A549 treated with Hydrocortisone at 1 μM for 4 hours (cell line): Measurements from ENCODE around the gene UBQLN3. TPM values are rescaled to one million over a fixed set of nuclear protein-coding genes. Genes with fewer than 3 reads are reported as not detected.

Experiments
- total RNA-seq: library from RNA; stranded (reverse); fragments of 200-300 nt; extraction: Qiagen RNA extraction; gene quantifications from 5 replicates; pipeline ENCODE4 v1.2.3, GENCODE V29; 2022

UBQLN3 gene
- not detected in 5 replicates for total RNA-seq

DNA sequence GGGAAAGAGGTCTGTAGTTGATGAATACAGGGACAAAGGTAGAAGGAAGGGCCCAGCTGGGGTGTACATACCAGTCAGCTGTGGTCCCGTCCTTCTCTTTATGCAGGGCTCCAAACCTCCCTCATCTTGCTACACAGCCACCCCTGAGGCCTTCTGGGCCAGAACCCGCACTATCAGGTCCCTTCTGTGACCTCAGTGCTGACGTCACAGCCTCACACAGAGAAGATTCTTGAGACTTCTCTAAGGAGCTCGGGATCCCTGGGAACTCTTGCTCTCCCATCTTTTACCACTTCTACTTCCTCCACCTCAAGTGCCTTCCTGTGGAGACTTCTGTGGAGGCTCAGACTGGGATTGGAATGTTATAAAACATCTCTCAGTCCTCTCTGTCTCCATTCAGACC is at the start of gene UBQLN3:
UBQLN3 (minus strand) TSS at position 155 of the 400 bp plus-strand sequence. CDS start 399 bp downstream, outside the sequence.

DNA sequence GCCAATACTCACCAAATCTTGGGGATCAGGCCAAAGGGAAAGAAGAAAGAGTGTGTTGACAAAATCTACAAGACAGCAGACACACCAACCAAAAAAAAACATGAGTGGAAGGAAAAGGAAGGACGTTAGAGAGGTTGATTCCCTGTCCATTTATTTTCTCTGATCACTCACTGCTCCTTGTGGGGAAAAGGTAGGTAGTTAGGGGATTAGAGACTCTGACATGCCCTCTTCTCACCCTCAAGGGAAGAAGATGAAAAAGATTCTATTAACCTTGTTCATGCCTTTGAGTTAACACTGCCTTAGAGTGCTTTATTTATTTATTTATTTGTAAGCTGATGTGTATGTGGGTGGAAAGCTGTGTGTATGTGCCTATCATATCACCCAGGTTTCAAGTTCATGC is 38.7 kb upstream of the UBQLN3 start, which contains the start of gene OR52H1:
OR52H1 (minus strand) TSS at position 101 of the 400 bp plus-strand sequence. CDS start 3,035 bp downstream, outside the sequence.

DNA sequence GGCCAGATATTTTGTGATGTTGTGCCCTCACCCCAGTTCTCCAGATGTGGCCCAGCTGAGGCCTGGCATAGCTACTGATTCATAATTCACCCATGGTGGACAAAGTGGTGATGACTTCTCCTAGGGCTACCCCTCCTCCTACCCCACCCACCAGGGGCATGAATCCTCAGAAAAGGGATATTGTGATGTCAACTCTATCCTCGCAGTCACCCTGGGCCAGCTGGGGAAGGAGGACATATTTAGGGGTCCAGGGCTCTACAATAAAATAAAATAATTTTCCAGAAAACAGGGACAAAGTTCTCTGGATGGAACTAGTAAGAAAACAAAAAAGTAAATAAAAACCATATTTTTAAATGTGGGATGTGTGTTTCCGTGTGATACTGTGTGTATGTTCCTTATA is 6.8 kb upstream of the UBQLN3 start, which contains the start of gene UBQLNL:
UBQLNL (minus strand) TSS at position 101 of the 400 bp plus-strand sequence. CDS start 258 bp downstream, outside the sequence.

DNA sequence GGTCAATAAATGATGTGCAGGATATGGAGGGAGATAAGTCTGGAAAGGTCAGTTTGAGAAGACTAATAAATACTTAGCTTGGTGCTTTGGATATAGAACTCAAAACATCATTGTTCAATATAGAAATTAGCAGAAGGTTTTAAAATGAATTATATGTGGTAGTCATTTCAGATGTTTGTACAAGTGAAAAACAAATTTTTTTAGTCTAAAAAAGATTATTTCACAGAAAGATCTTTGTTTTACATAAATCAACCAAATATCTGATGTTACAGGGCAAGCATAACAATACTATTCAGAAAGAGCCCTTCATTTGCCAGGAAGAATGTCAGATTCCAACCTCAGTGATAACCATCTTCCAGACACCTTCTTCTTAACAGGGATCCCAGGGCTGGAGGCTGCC is 21.4 kb downstream of the UBQLN3 start, which contains the start of gene OR52D1:
OR52D1 (plus strand) TSS at position 301 of the 400 bp plus-strand sequence; CDS start at position 323, 22 bp downstream.

Other genes with a start within 250 kb of the UBQLN3 start
- 0.16 TPM in 1 of 5 replicates, not detected in the others for gene HBE1, start 240.0 kb downstream of the UBQLN3 start, total RNA-seq
- not detected in 5 replicates for gene OR51B4, start 208.0 kb downstream of the UBQLN3 start, total RNA-seq
- not detected in 5 replicates for gene OR51B2, start 185.7 kb downstream of the UBQLN3 start, total RNA-seq
- gene OR51B5, start 166.4 kb downstream of the UBQLN3 start, total RNA-seq: not detected in 5 replicates
- gene OR51B6, start 158.4 kb downstream of the UBQLN3 start, total RNA-seq: not detected in 5 replicates
- gene OR51M1, start 126.1 kb downstream of the UBQLN3 start, total RNA-seq: not detected in 5 replicates
- not detected in 5 replicates for gene OR51Q1, start 87.8 kb downstream of the UBQLN3 start, total RNA-seq
- not detected in 5 replicates for gene OR51I1, start 68.4 kb downstream of the UBQLN3 start, total RNA-seq
- gene OR51I2, start 60.6 kb downstream of the UBQLN3 start, total RNA-seq: not detected in 5 replicates
- gene OR52D1, start 21.3 kb downstream of the UBQLN3 start, total RNA-seq: not detected in 5 replicates
- not detected in 5 replicates for gene UBQLNL, start 6.7 kb upstream of the UBQLN3 start, total RNA-seq
- gene OR52H1, start 38.6 kb upstream of the UBQLN3 start, total RNA-seq: not detected in 5 replicates
- gene OR52B6, start 70.9 kb upstream of the UBQLN3 start, total RNA-seq: not detected in 5 replicates
- 6.3 to 10.1 TPM (median 8.4 TPM) in 5 replicates for gene TRIM6, start 86.7 kb upstream of the UBQLN3 start, total RNA-seq
- gene TRIM34, start 115.0 kb upstream of the UBQLN3 start, total RNA-seq: 2.6 to 4.0 TPM (median 3.2 TPM) in 5 replicates
- gene TRIM5, start 175.1 kb upstream of the UBQLN3 start, total RNA-seq: 8.9 to 12.4 TPM (median 9.6 TPM) in 5 replicates
- 0.61 to 1.2 TPM (median 0.67 TPM) in 5 replicates for gene TRIM22, start 179.8 kb upstream of the UBQLN3 start, total RNA-seq
- not detected in 5 replicates for gene OR56B1, start 226.5 kb upstream of the UBQLN3 start, total RNA-seq
- not detected in 5 replicates for gene OR52N4, start 244.3 kb upstream of the UBQLN3 start, total RNA-seq